Cerebellar nuclear complex (tissue), 1 donor: ENCODE measurements around the gene PDE11A.
"Not testable (repeated sequence)": the region's sequence is repeated elsewhere in the genome, so short reads cannot be mapped to it uniquely, and the experiment has no call there.

ENCODE experiments used
- DNase-seq, 2 experiments: peaks; one replicate each; lab custom pipeline; 2025; lab: John Stamatoyannopoulos, UW

The PDE11A gene

GRCh38 chr2:178072383-178073301, at the start of gene PDE11A:
TSS of gene PDE11A (minus strand) at chr2:178072777. CDS start at chr2:178072437, 340 bp downstream.
- DNase-seq = no peak

GRCh38 chr2:178119179-178119922, 46.8 kb upstream of the PDE11A start:
- no peak for DNase-seq

- no peak for DNase-seq
Measured at GRCh38 chr2:178117725-178118124, 45.1 kb upstream of the PDE11A start.

DNA sequence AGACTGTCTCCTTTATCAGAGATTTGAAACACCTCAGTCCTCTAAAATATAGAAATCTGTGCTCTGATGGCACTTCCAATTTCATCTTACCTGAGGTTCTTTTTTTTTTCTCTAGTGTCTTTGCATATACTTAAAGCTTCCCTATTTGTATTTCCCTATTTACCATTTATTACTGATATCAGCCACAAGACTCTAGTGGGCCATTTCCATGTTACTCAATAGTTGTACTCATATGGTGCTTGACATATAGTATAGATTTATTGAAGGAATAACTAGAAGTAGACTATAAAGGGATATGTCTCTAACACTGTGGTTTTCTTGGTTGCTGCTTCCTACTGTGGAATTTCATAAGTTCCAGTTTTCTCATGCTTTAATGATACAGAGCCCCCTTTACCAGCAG, 42.7 kb upstream of the PDE11A start:
- no peak for DNase-seq

- DNase-seq = no peak
Measured at GRCh38 chr2:178114462-178114861, 41.9 kb upstream of the PDE11A start.

- DNase-seq = peak in 1 of 2 experiments; percentile 33
Measured at GRCh38 chr2:178112202-178113152, 39.9 kb upstream of the PDE11A start, which contains the start of gene RBM45. TSS of gene RBM45 (plus strand) at chr2:178112437. CDS start at chr2:178112547, 110 bp downstream.

- no peak for DNase-seq
Measured at GRCh38 chr2:178111743-178112142, 39.2 kb upstream of the PDE11A start.

DNA sequence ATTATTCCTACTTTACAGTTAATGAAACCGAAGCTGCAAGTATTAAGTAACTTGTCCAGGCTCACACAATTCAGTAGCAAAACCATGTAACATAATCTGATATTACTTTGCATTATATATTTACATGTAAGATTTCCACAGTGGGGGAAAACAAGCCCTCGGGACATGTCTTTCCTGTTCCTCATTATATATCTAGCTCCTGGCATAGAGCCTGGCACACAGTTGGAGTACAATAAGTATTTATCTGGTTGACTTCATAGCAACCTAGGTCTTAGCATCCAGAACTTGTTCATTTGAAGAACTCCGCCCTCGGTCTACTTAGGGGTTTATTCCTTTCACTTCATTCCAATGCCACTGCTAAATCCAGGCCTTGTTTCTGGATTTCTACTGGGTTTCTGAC, 38.1 kb upstream of the PDE11A start:
- DNase-seq = no peak

DNA sequence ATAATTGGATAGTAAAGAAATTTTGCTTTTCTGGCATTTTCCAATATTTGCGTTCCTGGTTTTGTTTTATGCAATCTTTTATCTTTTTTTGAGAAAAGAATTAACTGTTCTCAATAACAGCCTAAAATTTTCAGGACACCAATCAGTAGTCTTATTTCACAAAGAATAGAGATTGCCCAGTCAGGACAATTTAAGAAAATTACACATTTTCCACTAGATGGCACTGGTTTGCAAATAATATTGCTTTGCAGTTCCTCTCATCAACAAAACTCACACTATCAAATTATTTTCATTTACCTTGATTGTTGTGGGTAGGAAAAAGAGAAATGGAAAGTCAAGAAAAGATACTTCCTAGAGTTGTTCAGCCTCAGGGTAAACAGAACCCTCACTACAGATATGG, 37.2 kb upstream of the PDE11A start:
- DNase-seq = peak in 1 of 2 experiments; percentile 1

DNA sequence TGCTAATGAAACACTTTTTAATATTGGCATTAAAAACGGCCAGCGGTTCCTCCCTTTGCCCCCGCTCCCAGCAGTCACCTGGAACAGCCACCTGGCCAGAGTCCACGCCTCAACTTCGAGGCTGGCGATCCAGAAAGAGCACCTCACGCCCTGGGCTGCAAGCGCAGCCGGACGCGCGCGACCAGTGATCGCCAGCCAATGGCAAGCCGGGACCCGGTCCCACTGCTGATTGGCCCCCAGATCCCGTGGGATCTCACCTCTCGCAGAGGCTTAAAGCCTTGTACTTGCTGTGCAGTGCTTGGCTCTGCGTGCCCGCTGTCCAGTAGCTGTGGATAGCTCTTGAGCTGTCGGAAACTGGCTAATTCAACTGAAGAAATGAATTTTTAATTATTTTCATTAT, 35.6 kb upstream of the PDE11A start:
- DNase-seq = no peak

GRCh38 chr2:178106053-178106452, 33.5 kb upstream of the PDE11A start:
- no peak for DNase-seq

- DNase-seq = no peak
Measured at GRCh38 chr2:178105566-178105965, 33.0 kb upstream of the PDE11A start.

DNA sequence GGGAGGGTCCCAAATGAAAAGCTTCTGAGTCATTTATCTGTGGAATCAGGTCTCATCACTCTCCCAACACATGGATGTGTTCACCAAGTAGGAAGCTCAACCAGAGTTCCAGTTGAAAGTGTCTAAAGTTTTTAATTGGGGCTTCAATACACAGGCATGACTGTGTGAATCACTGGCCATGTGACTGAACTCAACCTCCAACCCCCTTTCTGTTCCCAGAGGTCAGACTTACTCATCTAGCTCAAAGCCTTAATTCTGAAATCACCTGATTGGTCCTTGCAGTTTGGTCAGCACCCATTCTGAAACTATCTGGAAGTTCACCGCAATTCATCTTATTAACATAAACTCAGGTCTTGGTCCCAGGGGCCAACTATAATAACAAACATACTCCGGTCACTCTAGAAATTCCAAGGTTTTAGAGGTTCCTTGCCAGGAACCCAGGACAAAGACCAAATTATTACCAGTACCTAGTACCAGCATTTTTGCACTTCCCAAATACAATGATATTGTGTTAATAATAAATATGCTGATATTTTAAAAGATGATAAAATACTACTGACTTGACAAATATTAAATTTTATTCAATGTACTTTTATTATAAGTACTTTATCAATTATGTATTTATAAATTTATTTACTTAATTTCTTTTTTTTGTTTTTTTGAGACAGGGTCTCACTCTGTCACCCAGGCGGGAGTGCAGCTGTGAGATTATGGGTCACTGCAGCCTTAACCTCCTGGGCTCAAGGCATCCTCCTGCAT, 28.9 kb upstream of the PDE11A start:
- no peak for DNase-seq

DNA sequence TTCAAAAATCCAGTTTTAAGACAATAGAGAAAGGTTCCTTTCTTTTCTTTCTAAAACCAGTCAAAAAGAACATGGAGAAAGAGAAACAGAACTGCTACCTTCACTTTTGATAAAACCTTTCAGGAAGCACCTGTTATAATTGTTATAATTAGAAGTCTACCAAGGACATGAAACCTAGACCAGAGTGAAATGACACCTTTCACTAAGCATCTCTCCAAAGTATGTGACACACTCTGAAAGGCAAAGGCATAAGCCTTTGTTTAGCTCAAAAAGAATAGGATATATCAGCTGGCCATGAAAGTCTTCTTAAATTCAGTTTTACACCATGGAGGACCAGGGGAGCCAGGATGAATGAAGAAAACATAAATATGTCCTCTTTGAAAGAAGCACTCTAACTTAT, 20.9 kb upstream of the PDE11A start:
- DNase-seq = no peak

DNA sequence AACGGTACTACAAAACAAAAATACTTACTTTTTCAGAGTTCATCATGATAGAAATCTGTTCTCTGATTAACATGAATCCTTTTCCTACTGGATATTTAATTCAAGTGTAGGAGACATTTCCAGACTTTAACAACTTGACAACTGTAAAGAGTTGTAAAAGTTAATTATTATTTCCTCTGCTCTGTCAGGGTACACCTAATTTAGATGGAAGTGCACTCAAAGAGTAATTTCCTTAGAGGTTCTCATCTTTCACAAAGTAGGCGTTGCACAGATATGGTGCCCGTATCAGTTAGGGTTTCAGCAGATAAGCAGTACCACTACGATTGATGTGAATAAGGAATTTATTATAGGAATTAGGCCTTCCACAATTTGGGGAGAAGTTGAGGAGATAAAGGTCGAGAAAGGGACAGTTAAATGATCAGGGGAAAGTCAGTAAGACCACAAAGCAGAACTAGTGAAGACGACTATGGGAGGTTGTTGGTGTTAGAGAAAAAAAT, 16.2 kb upstream of the PDE11A start:
- no peak for DNase-seq

- DNase-seq = no peak
Measured at GRCh38 chr2:178084273-178084672, 11.7 kb upstream of the PDE11A start.

DNA sequence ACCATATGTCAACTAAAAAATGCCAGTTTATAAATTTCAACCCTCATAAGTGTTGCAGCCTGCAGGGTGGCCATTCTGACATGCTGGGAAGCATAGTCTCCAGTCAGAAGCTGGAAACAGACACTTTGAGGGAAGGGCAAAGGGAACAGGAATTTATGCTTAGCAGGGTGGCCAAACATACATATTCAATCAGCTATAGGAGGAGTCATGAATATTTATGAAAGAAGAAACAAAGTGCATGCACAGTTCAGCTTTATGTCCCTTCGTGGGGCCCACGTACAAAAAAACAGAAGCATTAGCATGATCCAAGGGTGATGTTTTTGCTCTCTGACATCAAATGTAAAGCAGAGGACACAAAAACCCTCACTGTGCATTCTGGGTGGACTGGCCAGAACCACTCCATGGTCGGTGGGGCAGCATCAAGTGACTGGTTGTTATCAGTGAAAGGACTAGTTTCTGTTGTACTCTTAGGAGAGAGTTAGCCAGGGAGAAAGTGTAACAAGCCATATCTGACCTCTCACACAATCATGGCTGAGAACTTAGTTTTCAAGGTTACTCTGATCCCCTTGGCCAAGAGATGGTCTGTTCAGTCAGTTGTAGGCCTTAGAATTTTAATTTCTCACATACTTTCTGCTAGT, 9.9 kb upstream of the PDE11A start:
- no peak for DNase-seq

GRCh38 chr2:178079279-178079678, 6.7 kb upstream of the PDE11A start:
- not testable (repeated sequence) for DNase-seq

DNA sequence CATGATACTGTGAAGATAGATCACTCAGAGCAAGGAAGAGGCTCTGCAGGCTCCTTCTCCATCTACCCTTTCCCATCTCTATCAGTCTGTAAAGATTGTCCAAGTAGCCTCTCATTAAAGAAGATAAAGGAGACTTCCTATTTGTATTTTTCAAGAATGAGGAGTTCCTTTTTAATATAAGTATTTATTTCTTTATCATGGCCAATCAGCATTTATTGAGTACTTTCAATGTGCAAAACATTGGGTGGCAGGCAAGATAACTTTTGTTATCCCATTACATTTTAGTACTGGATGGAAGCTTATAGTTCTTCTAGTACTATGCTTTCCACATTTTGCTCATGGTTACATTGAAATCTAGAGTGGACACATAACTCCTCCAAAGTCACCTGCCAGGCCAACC, 3.6 kb upstream of the PDE11A start:
- no peak for DNase-seq

DNA sequence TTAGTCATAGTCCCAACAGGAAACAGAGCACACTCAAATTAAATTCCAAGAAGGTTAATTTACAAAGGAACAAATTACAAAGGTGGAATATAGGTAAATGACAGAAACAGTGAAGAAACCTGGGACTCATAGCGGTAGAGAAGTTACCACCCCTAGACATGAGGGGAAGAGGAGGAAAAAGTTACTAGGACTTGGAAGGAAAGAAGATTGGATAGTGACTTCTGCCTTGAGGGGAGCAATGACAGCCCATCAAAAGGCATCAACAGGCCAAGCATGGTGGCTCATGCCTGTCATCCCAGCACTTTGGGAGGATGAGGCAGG, 2.4 kb upstream of the PDE11A start:
- no peak for DNase-seq
